Naive thymus-derived CD8-positive, alpha-beta T cell (primary cell): ENCODE measurements around the gene PTH. TPM values are rescaled to one million over a fixed set of nuclear protein-coding genes. Genes with fewer than 3 reads are reported as not detected.

ENCODE experiments used
- ATAC-seq, 2 donors: fragments of 150-1000 bp; cut with Tn5 transposase in 1 of 2; sonication (Bioruptor Pico), chemical (Tn5 transposase) in 1 of 2; 1 replicate in 1 of 2; 2 replicates in 1 of 2; pipeline ENCODE4 v1.10.0; 2021; ENCODE audit warnings: mild to moderate bottlenecking in 2 of 2, moderate library complexity in 2 of 2
- POLR2A ChIA-PET: fragments of 350-600 bp; sonication (Branson Sonifier 250); formaldehyde crosslinking; loops from one replicate; lab custom pipeline; 2021; ENCODE audit warnings: antibody characterized with exemption; lab: Charles Lee
- DNase-seq, 10 donors: peaks; one replicate each; pipeline versions ENCODE4 v3.0.0 to v3.0.0-alpha.2; 2020 to 2022
- H3K27ac Mint-ChIP-seq, 10 donors: one replicate each; pipeline ENCODE4 v1.8.0; 2020 to 2022; ENCODE audit warnings: mild to moderate bottlenecking in 10 of 10, mixed read lengths in 10 of 10, moderate library complexity in 4 of 10, inconsistent platforms in 1 of 10
- H3K27me3 Mint-ChIP-seq, 5 donors: one replicate each; pipeline ENCODE4 v1.8.0; 2021 to 2022; ENCODE audit warnings: mixed read lengths in 5 of 5
- H3K36me3 Mint-ChIP-seq, 3 donors: one replicate each; pipeline ENCODE4 v1.8.0; 2020 to 2022; ENCODE audit warnings: mixed read lengths in 3 of 3, mild to moderate bottlenecking in 2 of 3, inconsistent platforms in 1 of 3
- H3K4me1 Mint-ChIP-seq, 4 donors: one replicate each; pipeline ENCODE4 v1.8.0; 2021 to 2022; ENCODE audit warnings: mixed read lengths in 4 of 4
- H3K4me3 Mint-ChIP-seq, 10 donors: one replicate each; pipeline ENCODE4 v1.8.0; 2020 to 2022; ENCODE audit warnings: mild to moderate bottlenecking in 10 of 10, mixed read lengths in 10 of 10, moderate library complexity in 6 of 10, inconsistent platforms in 1 of 10
- H3K9me3 Mint-ChIP-seq, 9 donors: one replicate each; pipeline ENCODE4 v1.8.0; 2020 to 2022; ENCODE audit warnings: mixed read lengths in 9 of 9, mild to moderate bottlenecking in 3 of 9, inconsistent platforms in 1 of 9, moderate library complexity in 1 of 9
- polyA plus RNA-seq, 3 donors: library from polyadenylated mRNA; unstranded; fragments of 300-500 nt; fragmentation: Illumina TruSeq; gene quantifications; one replicate each; pipeline ENCODE4 v1.2.3, GENCODE V29; 2021
- total RNA-seq, 8 experiments: library from RNA in 2 of 8; stranded (reverse) in 2 of 8; gene quantifications; one replicate each; pipeline ENCODE4 v1.2.3 and lab custom pipeline; 2021 to 2026

PTH gene
- total RNA-seq (not detected), polyA plus RNA-seq (not detected), total RNA-seq (lab: John Stamatoyannopoulos, UW) (0 reads per million in 6 experiments)

DNA sequence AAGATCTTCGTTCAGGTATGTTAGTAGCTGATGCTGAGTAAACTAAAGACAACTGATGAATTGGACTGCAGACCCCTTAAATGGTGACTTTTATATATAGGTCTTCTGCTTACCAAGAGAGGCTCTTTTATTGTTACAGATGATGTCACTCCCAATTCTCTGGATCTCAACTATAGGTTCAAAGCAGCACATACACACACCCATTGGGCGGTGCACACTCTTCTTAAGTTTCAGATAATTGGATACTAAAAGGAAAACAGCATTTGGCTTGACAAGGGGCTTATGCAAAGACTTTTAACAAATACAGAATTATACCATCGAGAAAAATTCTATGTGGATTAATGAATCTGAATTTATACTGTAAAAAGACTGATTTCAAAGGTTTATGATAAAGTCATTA lies at the start of gene PTH:
Gene PTH (minus strand): TSS at position 69 of the 400 bp plus-strand sequence. CDS start 3,142 bp downstream, outside the sequence.
- ATAC-seq (no peak), DNase-seq (no peak)

DNA sequence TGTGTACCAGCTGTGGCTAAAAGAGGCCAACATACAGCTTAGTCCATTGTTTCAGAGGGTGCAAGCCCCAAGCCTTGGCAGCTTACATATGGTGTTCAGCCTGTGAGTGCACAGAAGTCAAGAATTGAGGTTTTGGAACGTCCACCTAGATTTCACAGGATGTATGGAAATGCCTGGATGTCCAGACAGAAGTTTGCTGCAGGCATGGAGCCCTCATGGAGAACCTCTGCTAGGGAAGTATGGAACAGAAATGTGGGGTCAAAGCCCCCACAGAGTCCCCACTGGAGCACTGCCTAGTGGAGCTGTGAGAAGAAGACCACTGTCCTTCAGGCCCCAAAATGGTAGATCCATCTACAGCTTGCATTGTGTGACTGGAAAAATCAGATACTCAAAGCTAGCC lies 42.2 kb upstream of the PTH start:
- Mint-ChIP-seq H3K4me1 (no peaks in the 10 kb centered on the region), H3K36me3 (peaks cover 0 to 34% (median 11%) of the 10 kb centered on the region in 3 donors), H3K4me3 (no peak overlapping the region), H3K9me3 (peaks cover 0 to 72% (median 38%) of the 10 kb centered on the region in 9 donors), H3K27ac (no peak overlapping the region), H3K27me3 (peaks cover 0 to 25% (median 17%) of the 10 kb centered on the region in 5 donors)
- ATAC-seq (no peak), DNase-seq (no peak)
- POLR2A ChIA-PET: no interaction called here

More for the DNA sequence above, at the start of gene PTH:
- H3K36me3 Mint-ChIP-seq: no peaks in the 10 kb centered on the region
- H3K4me1 Mint-ChIP-seq: no peaks in the 10 kb centered on the region
- peaks cover 4 to 38% (median 22%) of the 10 kb centered on the region in 5 donors for H3K27me3 Mint-ChIP-seq
- H3K4me3 Mint-ChIP-seq: no peak within 1 kb of the TSS
- POLR2A ChIA-PET: no interaction called here
- peaks cover 0 to 16% (median 0%) of the 10 kb centered on the region in 9 donors for H3K9me3 Mint-ChIP-seq
- H3K27ac Mint-ChIP-seq: no peak within 1 kb of the TSS

DNA sequence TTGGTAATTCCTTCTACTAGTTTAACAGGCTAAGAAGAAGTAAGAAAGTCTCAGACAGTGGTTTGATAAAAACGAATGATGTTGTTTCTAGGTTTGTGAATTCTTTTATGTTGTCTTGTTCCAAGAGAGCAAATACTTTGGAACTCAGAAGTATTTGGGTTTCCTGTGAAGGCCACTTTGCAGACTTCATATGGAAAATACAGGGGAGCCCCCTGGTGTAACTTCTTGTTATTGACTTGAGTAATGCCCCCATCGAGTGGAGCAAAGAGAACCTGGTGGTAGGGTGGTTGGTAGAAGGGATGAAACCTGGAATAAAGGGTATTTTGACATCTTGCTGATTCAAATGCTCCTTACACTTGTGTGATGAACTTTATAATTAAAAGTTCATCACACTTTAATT lies 40.0 kb upstream of the PTH start:
- Mint-ChIP-seq H3K9me3 (peaks cover 11 to 75% (median 34%) of the 10 kb centered on the region in 9 donors), H3K4me1 (no peaks in the 10 kb centered on the region), H3K27me3 (peaks cover 0 to 25% (median 18%) of the 10 kb centered on the region in 5 donors), H3K27ac (no peak overlapping the region), H3K36me3 (peaks cover 0 to 38% (median 9%) of the 10 kb centered on the region in 3 donors), H3K4me3 (no peak overlapping the region)
- POLR2A ChIA-PET: no interaction called here
- ATAC-seq: no peak
- DNase-seq: no peak

DNA sequence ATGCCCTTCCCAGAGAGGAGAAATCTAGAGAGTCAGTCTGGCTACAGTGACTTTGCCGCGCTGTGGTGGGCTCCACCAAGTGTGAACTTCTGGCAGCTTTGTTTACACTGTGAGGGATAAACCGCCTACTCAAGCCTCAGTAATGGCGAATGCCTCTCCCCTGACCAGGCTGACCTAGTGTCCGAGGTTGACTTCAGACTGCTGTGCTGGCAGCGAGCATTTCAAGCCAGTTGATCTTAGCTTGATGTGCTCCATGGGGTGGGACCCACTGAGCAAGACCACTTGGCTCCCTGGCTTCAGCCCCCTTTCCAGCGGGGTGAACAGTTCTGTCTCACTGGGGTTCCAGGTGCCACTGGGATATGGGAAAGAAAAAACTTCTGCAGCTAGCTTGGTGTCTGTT lies 38.6 kb upstream of the PTH start:
- Mint-ChIP-seq H3K27me3 (peaks cover 0 to 25% (median 10%) of the 10 kb centered on the region in 5 donors), H3K36me3 (peaks cover 0 to 32% (median 9%) of the 10 kb centered on the region in 3 donors), H3K4me3 (no peak overlapping the region), H3K27ac (no peak overlapping the region), H3K4me1 (no peaks in the 10 kb centered on the region), H3K9me3 (peaks cover 11 to 64% (median 29%) of the 10 kb centered on the region in 9 donors)
- ATAC-seq: no peak
- POLR2A ChIA-PET: no interaction called here
- DNase-seq: no peak

DNA sequence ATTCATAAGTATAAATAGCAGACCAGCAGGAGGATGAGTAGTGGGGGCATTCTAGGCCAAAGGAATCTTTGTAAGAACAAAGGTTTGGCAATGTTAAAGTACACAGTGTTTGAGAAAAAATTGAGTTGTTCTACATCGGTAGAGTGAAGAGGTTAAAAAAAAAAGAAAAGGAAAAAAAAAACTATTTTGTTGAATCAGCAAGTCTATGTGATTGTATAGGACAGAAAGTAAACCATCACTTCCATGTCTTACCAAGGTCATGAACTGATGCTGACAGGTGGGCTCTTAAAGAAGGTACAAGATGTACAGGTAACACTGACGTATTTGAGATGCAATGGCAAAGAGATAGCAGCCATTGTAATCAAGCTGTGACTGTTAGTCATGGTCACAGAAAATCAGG lies 29.5 kb upstream of the PTH start:
- Mint-ChIP-seq H3K27me3 (peaks cover 0 to 11% (median 1%) of the 10 kb centered on the region in 5 donors), H3K27ac (no peak overlapping the region), H3K9me3 (peaks cover 0 to 11% (median 5%) of the 10 kb centered on the region in 9 donors), H3K4me1 (no peaks in the 10 kb centered on the region), H3K36me3 (no peaks in the 10 kb centered on the region), H3K4me3 (no peak overlapping the region)
- ATAC-seq (no peak), DNase-seq (no peak)
- POLR2A ChIA-PET: no interaction called here

DNA sequence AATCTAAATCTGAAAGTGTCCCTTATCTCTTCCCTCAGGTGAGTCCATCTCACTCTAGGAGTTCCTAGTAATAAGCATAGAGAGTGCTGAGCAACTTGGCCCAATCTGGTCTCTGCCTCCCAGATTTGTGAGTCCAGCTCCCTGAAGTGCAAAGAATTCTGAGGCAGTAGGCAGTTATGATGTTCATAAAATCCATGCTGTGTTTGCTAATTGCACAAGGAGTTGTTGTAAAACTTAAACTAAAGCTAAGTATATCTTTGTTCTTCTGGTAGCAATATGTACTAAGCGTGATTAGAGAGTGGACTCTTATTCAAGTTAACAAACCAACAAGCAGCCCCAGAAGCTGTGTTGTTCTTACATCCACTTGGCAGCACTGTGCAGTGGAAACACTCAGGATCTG lies 7.6 kb upstream of the PTH start:
- no peak overlapping the region for H3K27ac Mint-ChIP-seq
- peaks cover 9 to 48% (median 23%) of the 10 kb centered on the region in 5 donors for H3K27me3 Mint-ChIP-seq
- H3K4me1 Mint-ChIP-seq: no peaks in the 10 kb centered on the region
- H3K4me3 Mint-ChIP-seq: no peak overlapping the region
- ATAC-seq: no peak
- POLR2A ChIA-PET: no interaction called here
- DNase-seq: no peak
- peaks cover 0 to 11% (median 0%) of the 10 kb centered on the region in 9 donors for H3K9me3 Mint-ChIP-seq
- H3K36me3 Mint-ChIP-seq: peaks cover 0 to 4% (median 0%) of the 10 kb centered on the region in 3 donors

DNA sequence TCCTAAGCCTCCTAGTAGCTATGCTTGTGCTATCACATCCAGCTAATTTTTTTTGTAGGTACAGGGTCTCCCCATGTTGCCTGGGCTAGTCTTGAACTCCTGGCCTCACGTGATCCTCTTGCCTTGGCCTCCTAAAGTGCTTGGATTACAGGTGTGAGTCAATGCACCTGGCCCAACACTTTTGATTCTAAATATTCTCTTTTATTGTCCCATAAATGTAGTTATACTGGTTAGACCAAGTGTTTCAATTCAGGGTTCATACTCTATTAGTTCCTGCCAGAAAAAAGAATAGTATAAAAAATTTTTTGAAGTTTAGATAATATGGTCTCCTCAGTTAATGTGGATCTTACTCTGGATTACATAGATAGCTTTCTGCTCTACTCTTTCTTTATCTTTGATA lies 6.7 kb upstream of the PTH start:
- H3K4me1 Mint-ChIP-seq: no peaks in the 10 kb centered on the region
- POLR2A ChIA-PET: no interaction called here
- peaks cover 0 to 16% (median 0%) of the 10 kb centered on the region in 9 donors for H3K9me3 Mint-ChIP-seq
- H3K27me3 Mint-ChIP-seq: peaks cover 12 to 55% (median 25%) of the 10 kb centered on the region in 5 donors
- H3K36me3 Mint-ChIP-seq: peaks cover 0 to 4% (median 0%) of the 10 kb centered on the region in 3 donors
- ATAC-seq: no peak
- DNase-seq: no peak
- H3K27ac Mint-ChIP-seq: no peak overlapping the region
- no peak overlapping the region for H3K4me3 Mint-ChIP-seq

DNA sequence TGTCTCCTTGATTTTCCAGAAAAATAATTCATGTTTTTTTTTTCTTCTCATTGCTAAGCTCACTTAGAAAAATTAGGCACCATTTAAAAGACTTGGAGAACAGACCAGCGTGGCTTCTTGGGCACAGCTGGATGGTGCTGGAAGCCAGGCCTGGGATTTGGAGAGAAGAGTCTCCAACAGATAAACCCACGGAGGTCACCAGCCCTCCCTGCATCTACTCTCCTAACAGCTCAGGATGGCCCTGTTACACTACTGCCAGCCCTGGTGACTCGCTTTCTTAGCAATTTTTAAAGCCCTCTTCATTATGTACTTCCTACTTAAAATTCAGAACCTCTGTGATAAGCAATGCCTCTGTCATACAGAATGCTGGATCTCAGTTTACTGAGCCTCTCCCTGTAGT lies 1.7 kb downstream of the PTH start:
- Mint-ChIP-seq H3K27me3 (peaks cover 4 to 26% (median 17%) of the 10 kb centered on the region in 5 donors), H3K4me3 (no peak overlapping the region), H3K9me3 (peaks cover 0 to 12% (median 0%) of the 10 kb centered on the region in 9 donors), H3K36me3 (no peaks in the 10 kb centered on the region), H3K27ac (no peak overlapping the region), H3K4me1 (no peaks in the 10 kb centered on the region)
- POLR2A ChIA-PET: no interaction called here
- DNase-seq (no peak), ATAC-seq (no peak)

DNA sequence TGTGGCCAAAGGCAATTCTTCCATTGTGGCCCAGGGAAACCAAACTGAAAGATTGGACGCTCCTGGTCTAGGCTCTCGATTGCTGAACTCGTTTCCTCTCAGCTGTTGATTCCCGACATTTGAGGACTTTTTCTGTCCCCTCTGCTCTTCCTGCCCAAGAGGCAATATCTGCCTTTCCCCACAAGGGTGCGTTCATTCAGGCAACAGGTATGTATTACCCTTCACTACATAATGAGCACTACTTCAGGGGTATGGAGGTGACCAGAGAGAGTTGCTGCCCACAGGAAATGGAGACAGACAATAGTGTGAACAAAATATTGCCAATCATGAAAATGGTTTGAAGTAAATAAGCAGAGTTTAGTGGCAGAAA lies 8.2 kb downstream of the PTH start:
- ATAC-seq: peak; percentile 72 to 75
- POLR2A ChIA-PET: interaction anchor here (1.7 kb wide), 1 partner anchor 24 kb away, joined by 7 read pairs; the partner anchor contains the start of gene BTBD10
- peaks cover 5 to 9% (median 7%) of the 10 kb centered on the region in 4 donors for H3K4me1 Mint-ChIP-seq
- peaks cover 0 to 8% (median 2%) of the 10 kb centered on the region in 9 donors for H3K9me3 Mint-ChIP-seq
- H3K27ac Mint-ChIP-seq: peak overlapping the region; percentile 4 to 93 (median 74)
- DNase-seq: peak in 4 of 10 donors; percentile 7 to 41 (median 32)
- H3K36me3 Mint-ChIP-seq: peaks cover 0 to 6% (median 0%) of the 10 kb centered on the region in 3 donors
- peak overlapping the region; percentile 39 to 92 (median 82) for H3K4me3 Mint-ChIP-seq
- peaks cover 0 to 13% (median 4%) of the 10 kb centered on the region in 5 donors for H3K27me3 Mint-ChIP-seq

DNA sequence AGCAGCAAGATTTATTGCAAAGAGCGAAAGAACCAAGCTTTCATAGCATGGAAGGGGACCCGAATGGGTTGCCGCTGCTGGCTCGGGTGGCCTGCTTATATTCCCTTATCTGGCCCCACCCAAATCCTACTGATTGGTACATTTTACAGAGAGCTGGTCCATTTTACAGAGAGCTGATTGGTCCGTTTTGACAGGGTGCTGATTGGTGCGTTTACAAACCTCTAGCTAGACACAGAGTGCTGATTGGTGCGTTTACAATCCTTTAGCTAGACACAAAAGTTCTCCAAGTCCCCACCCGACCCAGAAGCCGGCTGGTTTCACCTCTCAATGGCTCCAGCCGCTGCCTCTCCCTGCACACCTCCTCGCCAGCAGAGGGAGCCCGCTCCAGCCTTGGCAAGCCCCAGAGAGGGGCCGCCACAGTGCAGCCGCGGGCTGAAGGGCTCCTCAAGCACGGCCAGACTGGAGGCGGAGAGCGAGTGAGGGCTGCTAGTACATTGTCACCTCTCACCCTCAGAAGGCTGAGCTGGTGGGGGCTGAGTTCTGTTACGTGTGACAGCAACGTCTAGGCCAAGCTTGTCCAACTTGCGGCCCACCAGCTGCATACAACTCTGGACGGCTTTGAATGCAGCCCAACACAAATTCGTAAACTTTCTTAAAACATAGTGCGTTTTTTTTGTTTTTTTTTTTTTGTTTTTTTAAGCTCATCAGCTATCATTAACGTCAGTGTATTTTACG lies 8.7 kb downstream of the PTH start:
- peaks cover 0 to 6% (median 0%) of the 10 kb centered on the region in 3 donors for H3K36me3 Mint-ChIP-seq
- H3K27me3 Mint-ChIP-seq: peaks cover 0 to 10% (median 4%) of the 10 kb centered on the region in 5 donors
- H3K4me1 Mint-ChIP-seq: peaks cover 5 to 9% (median 7%) of the 10 kb centered on the region in 4 donors
- peak; percentile 91 to 96 for ATAC-seq
- DNase-seq: peak; percentile 33 to 81 (median 56)
- peak overlapping the region; percentile 4 to 93 (median 74) for H3K27ac Mint-ChIP-seq
- POLR2A ChIA-PET: interaction anchor here (1.7 kb wide), 1 partner anchor 24 kb away, joined by 7 read pairs; the partner anchor contains the start of gene BTBD10
- H3K9me3 Mint-ChIP-seq: peaks cover 0 to 11% (median 3%) of the 10 kb centered on the region in 9 donors
- H3K4me3 Mint-ChIP-seq: peak overlapping the region; percentile 39 to 92 (median 82)

DNA sequence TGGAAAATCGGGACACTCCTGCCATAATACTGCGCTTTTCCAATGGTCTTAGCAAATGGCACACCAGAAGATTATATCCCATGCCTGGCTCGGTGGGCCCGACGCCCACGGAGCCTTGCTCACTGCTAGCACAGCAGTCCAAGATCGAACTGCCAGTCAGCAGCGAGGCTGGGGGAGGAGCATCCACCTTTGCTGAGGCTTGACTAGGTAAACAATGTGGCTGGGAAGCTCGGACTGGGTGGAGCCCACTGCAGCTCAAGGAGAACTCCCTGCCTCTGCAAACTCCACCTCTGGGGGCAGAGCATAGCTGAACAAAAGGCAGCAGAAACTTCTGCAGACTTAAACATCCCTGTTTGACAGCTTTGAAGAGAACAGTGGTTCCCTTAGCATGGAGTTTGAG lies 15.6 kb downstream of the PTH start:
- POLR2A ChIA-PET: no interaction called here
- Mint-ChIP-seq H3K4me3 (no peak overlapping the region), H3K9me3 (peaks cover 0 to 13% (median 3%) of the 10 kb centered on the region in 9 donors), H3K27ac (peak overlapping the region in 1 of 10 donors; percentile 41), H3K36me3 (peaks cover 0 to 6% (median 0%) of the 10 kb centered on the region in 3 donors), H3K27me3 (peaks cover 4 to 29% (median 15%) of the 10 kb centered on the region in 5 donors), H3K4me1 (no peaks in the 10 kb centered on the region)
- ATAC-seq: no peak
- DNase-seq: no peak

DNA sequence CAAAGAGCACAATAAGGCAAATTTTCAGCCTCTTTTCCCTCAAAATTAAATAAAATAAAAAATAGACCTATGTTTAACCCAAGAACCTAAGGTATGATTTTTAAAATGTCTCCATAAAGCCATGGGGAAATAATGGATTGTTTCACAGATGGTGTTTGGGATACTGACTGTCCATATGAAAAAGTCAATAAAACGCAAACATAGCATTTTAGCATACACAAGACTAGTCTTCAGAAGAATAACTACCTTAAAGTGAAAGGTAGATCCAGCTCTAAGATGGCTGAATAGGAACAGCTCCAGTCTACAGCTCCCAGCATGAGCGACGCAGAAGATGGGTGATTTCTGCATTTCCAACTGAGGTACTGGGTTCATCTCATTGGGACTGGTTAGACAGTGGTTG lies 16.1 kb downstream of the PTH start:
- Mint-ChIP-seq H3K4me3 (no peak overlapping the region), H3K27ac (no peak overlapping the region), H3K27me3 (peaks cover 4 to 29% (median 18%) of the 10 kb centered on the region in 5 donors), H3K36me3 (peaks cover 0 to 6% (median 0%) of the 10 kb centered on the region in 3 donors), H3K4me1 (no peaks in the 10 kb centered on the region), H3K9me3 (peaks cover 0 to 12% (median 3%) of the 10 kb centered on the region in 9 donors)
- ATAC-seq: no peak
- DNase-seq: no peak
- POLR2A ChIA-PET: no interaction called here

DNA sequence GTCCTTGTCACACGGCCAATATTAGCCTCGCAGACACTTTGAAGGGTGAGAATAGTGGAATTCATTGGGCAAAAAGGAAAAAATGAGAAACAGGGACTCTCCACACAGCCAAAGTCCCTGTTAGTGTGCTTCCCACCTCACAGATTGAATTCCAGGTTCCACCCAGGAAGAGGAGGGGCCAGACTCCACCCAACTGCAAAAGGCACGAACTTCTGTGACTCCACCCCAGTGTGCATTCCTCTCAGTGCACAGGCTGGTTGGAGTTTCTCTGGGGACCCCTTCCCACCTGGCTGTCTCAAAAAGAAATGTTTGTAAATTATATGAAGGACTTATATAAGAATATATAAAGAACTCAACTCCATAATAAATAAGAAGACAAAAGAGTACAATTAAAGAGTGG lies 20.7 kb downstream of the PTH start:
- no peak for DNase-seq
- no peak for ATAC-seq
- H3K4me1 Mint-ChIP-seq: no peaks in the 10 kb centered on the region
- POLR2A ChIA-PET: no interaction called here
- no peak overlapping the region for H3K4me3 Mint-ChIP-seq
- peaks cover 3 to 31% (median 19%) of the 10 kb centered on the region in 5 donors for H3K27me3 Mint-ChIP-seq
- no peaks in the 10 kb centered on the region for H3K9me3 Mint-ChIP-seq
- no peak overlapping the region for H3K27ac Mint-ChIP-seq
- no peaks in the 10 kb centered on the region for H3K36me3 Mint-ChIP-seq
